Neuronal stem cell (in vitro differentiated cells): ENCODE data around the gene SEH1L.

Source experiments
- DNase-seq: peaks from one replicate; pipeline ENCODE4 v3.0.0-alpha.2; 2013; ENCODE audit warnings: low spot score
- H2AFZ ChIP-seq: one replicate; pipeline ENCODE4 v1.6.1; 2013; ENCODE audit warnings: mild to moderate bottlenecking, low read length, inconsistent platforms
- H2AK5ac ChIP-seq: 2 replicates; pipeline ENCODE4 v1.6.1; 2013; ENCODE audit warnings: low read depth, mild to moderate bottlenecking, inconsistent platforms, low read length, moderate library complexity, mixed read lengths
- H2BK120ac ChIP-seq: 2 replicates; pipeline ENCODE4 v1.6.1; 2013; ENCODE audit warnings: low read depth, mild to moderate bottlenecking, inconsistent platforms, low read length, moderate library complexity, mixed read lengths
- H2BK12ac ChIP-seq: one replicate; pipeline ENCODE4 v1.6.1; 2013; ENCODE audit warnings: low read length, inconsistent platforms
- H2BK15ac ChIP-seq: 2 replicates; pipeline ENCODE4 v1.6.1; 2013; ENCODE audit warnings: mild to moderate bottlenecking, low read length, inconsistent platforms, mixed read lengths
- H2BK5ac ChIP-seq: one replicate; pipeline ENCODE4 v1.6.1; 2013; ENCODE audit warnings: inconsistent platforms, mild to moderate bottlenecking, low read length, moderate library complexity
- H3K14ac ChIP-seq: one replicate; pipeline ENCODE4 v1.6.1; 2013; ENCODE audit warnings: low read length, inconsistent platforms
- H3K18ac ChIP-seq: 2 replicates; pipeline ENCODE4 v1.6.1; 2013; ENCODE audit warnings: low read length, inconsistent platforms
- H3K23ac ChIP-seq: 2 replicates; pipeline ENCODE4 v1.6.1; 2013; ENCODE audit warnings: low read depth, mild to moderate bottlenecking, mixed read lengths, low read length, inconsistent platforms; ENCODE audit not compliant: poor library complexity
- H3K27ac ChIP-seq: replicated peaks from 3 replicates; pipeline ENCODE4 v1.5.1; 2013; ENCODE audit warnings: low read length, inconsistent platforms
- H3K27me3 ChIP-seq, 3 experiments: 2 replicates each; pipeline ENCODE4 v1.6.1; 2013; ENCODE audit warnings: low read length in 3 of 3, mild to moderate bottlenecking in 2 of 3, inconsistent platforms in 1 of 3, low read depth in 1 of 3, mixed read lengths in 1 of 3, moderate library complexity in 1 of 3; ENCODE audit not compliant: control insufficient read depth in 3 of 3, insufficient read depth in 3 of 3
- H3K36me3 ChIP-seq, 2 donors: replicated peaks in 1 of 2; 2 replicates each; pipeline ENCODE4 v1.6.1; 2013; ENCODE audit warnings: low read length in 2 of 2; ENCODE audit not compliant: control insufficient read depth in 2 of 2, insufficient read depth in 2 of 2
- H3K4ac ChIP-seq: 2 replicates; pipeline ENCODE4 v1.6.1; 2013; ENCODE audit warnings: inconsistent platforms, mild to moderate bottlenecking, low read length, moderate library complexity
- H3K4me1 ChIP-seq, 2 donors: 1 replicate in 1 of 2; 2 replicates in 1 of 2; pipeline ENCODE4 v1.6.1; 2013; ENCODE audit warnings: low read length in 2 of 2, low read depth in 1 of 2; ENCODE audit not compliant: control insufficient read depth in 2 of 2, insufficient read depth in 1 of 2
- H3K4me2 ChIP-seq: one replicate; pipeline ENCODE4 v1.6.1; 2013; ENCODE audit warnings: mild to moderate bottlenecking, low read length, inconsistent platforms; ENCODE audit not compliant: insufficient read depth, poor library complexity, severe bottlenecking
- H3K4me3 ChIP-seq, 2 donors: 2 replicates each; pipeline ENCODE4 v1.5.1; 2013; ENCODE audit warnings: low read length in 2 of 2, mild to moderate bottlenecking in 2 of 2, inconsistent platforms in 1 of 2, moderate library complexity in 1 of 2
- H3K79me1 ChIP-seq: one replicate; pipeline ENCODE4 v1.6.1; 2013; ENCODE audit warnings: low read depth, mild to moderate bottlenecking, inconsistent platforms, low read length, moderate library complexity
- H3K9ac ChIP-seq: one replicate; pipeline ENCODE4 v1.6.1; 2013; ENCODE audit warnings: mild to moderate bottlenecking, low read depth, low read length, inconsistent platforms; ENCODE audit not compliant: poor library complexity
- H3K9me3 ChIP-seq, 2 donors: replicated peaks in 1 of 2; 2 replicates each; pipeline versions ENCODE3 to v1.6.1; 2013; ENCODE audit warnings: low read length in 2 of 2, mild to moderate bottlenecking in 2 of 2, inconsistent platforms in 1 of 2, low read depth in 1 of 2, mixed read lengths in 1 of 2, moderate library complexity in 1 of 2; ENCODE audit not compliant: control insufficient read depth in 2 of 2, insufficient read depth in 1 of 2
- H4K8ac ChIP-seq: one replicate; pipeline ENCODE4 v1.6.1; 2013; ENCODE audit warnings: low read depth, mild to moderate bottlenecking, inconsistent platforms, low read length, moderate library complexity
- H4K91ac ChIP-seq: one replicate; pipeline ENCODE4 v1.6.1; 2013; ENCODE audit warnings: low read length, low read depth, mild to moderate bottlenecking, inconsistent platforms; ENCODE audit not compliant: poor library complexity
- WGBS, 2 donors: extraction: QIAGEN DNeasy Blood & Tissue Kit; methylation state at CpG; one replicate each; pipeline ENCODE4 v1.1.7; 2013; ENCODE audit warnings: missing lambda C conversion rate in 2 of 2, mixed read lengths in 1 of 2; ENCODE audit not compliant: insufficient read length in 2 of 2, insufficient replicate concordance in 1 of 2; ENCODE audit errors: extremely low coverage in 2 of 2; 5-methylcytosine and 5-hydroxymethylcytosine counted together

SEH1L gene

DNA sequence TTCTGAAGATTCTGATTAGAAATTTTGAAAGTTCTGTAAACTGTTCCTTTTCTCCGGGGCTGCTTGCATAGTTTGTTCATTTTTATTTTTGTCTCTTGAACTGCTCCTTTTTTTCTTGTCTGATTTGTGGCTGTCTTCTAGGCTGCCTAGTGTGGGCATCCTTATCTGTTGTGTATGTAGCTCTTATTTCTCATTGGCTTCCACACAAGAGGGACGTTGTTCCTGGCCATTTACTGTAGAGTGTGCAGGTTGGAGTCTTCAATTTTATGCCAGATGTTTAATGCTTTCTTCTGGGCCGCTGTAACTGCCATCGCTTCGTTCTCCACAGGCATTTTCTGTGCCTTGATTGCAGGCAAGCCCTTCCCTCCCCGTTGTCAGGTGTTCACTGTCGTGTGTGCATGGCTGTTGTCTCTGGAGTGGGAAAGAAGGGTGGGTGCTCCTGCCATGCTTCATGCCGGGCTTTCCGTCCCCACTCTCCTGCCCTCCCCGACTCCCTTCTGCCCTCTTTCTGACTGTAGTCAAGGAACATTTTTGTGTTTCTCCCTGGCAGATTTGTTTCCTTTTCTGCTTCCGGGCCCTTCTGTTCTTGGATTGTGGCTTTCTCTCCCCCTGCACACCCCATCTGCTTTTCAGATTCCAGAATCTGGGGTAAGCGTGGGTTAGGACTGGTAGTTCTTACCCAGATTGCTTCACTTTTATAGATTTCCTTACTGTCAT lies 58.9 kb downstream of the SEH1L start:
- H3K27me3 ChIP-seq: no peaks in the 10 kb centered on the region
- H4K8ac ChIP-seq: no peak overlapping the region
- H3K14ac ChIP-seq: peak overlapping the region; percentile 57
- no peak overlapping the region for H2AFZ ChIP-seq
- no peak overlapping the region for H3K27ac ChIP-seq
- no peak overlapping the region for H3K18ac ChIP-seq
- no peak overlapping the region for H2BK15ac ChIP-seq
- no peak overlapping the region for H3K4me3 ChIP-seq
- H3K36me3 ChIP-seq: peaks cover 18 to 95% of the 10 kb centered on the region in 2 donors
- peaks cover 1% of the 10 kb centered on the region for H3K79me1 ChIP-seq
- H2BK12ac ChIP-seq: no peak overlapping the region
- H2AK5ac ChIP-seq: no peak overlapping the region
- no peak overlapping the region for H3K9ac ChIP-seq
- H2BK5ac ChIP-seq: no peak overlapping the region
- no peak overlapping the region for H3K4ac ChIP-seq
- H2BK120ac ChIP-seq: no peak overlapping the region
- no CpG with 5 or more reads among the region's 12 CpGs for WGBS, 2 donors
- no peaks in the 10 kb centered on the region for H3K4me1 ChIP-seq
- H3K23ac ChIP-seq: no peak overlapping the region
- H3K4me2 ChIP-seq: no peak overlapping the region
- no peaks in the 10 kb centered on the region for H3K9me3 ChIP-seq
- no peak overlapping the region for H4K91ac ChIP-seq
- DNase-seq: no peak

GRCh38 chr18:13007248-13007560 lies 59.4 kb downstream of the SEH1L start:
- no CpG with 5 or more reads among the region's 2 CpGs for WGBS, 2 donors
- no peak overlapping the region for H3K27ac ChIP-seq

GRCh38 chr18:13011719-13012118 lies 63.9 kb downstream of the SEH1L start:
- no peaks in the 10 kb centered on the region for H3K79me1 ChIP-seq
- H3K18ac ChIP-seq: no peak overlapping the region
- H2BK120ac ChIP-seq: no peak overlapping the region
- H3K4ac ChIP-seq: no peak overlapping the region
- H4K91ac ChIP-seq: no peak overlapping the region
- H2BK5ac ChIP-seq: no peak overlapping the region
- no peak for DNase-seq
- no peak overlapping the region for H4K8ac ChIP-seq
- no CpG with 5 or more reads among the region's 5 CpGs for WGBS, 2 donors
- no peak overlapping the region for H2AK5ac ChIP-seq
- no peaks in the 10 kb centered on the region for H3K27me3 ChIP-seq
- no peak overlapping the region for H2BK15ac ChIP-seq
- no peak overlapping the region for H3K27ac ChIP-seq
- no peak overlapping the region for H2AFZ ChIP-seq
- no peaks in the 10 kb centered on the region for H3K4me1 ChIP-seq
- no peak overlapping the region for H3K23ac ChIP-seq
- no peak overlapping the region for H2BK12ac ChIP-seq
- H3K9me3 ChIP-seq: no peaks in the 10 kb centered on the region
- H3K14ac ChIP-seq: no peak overlapping the region
- no peak overlapping the region for H3K4me3 ChIP-seq
- H3K9ac ChIP-seq: no peak overlapping the region
- no peak overlapping the region for H3K4me2 ChIP-seq
- peaks cover 22 to 98% of the 10 kb centered on the region in 2 donors for H3K36me3 ChIP-seq

More at GRCh38 chr18:13007248-13007560, 59.4 kb downstream of the SEH1L start:
- Histone ChIP-seq H2BK120ac (no peak overlapping the region), H3K14ac (no peak overlapping the region), H4K91ac (no peak overlapping the region), H3K4me1 (no peaks in the 10 kb centered on the region), H2AFZ (no peak overlapping the region), H3K23ac (no peak overlapping the region), H3K4me2 (no peak overlapping the region), H3K4me3 (no peak overlapping the region), H3K27me3 (no peaks in the 10 kb centered on the region), H2AK5ac (no peak overlapping the region), H3K9me3 (no peaks in the 10 kb centered on the region), H3K4ac (no peak overlapping the region), H2BK5ac (no peak overlapping the region), H3K36me3 (peaks cover 20 to 95% of the 10 kb centered on the region in 2 donors), H2BK12ac (no peak overlapping the region), H2BK15ac (no peak overlapping the region), H3K9ac (no peak overlapping the region), H3K18ac (no peak overlapping the region), H4K8ac (no peak overlapping the region), H3K79me1 (peaks cover 1% of the 10 kb centered on the region)
- DNase-seq: no peak

- H3K79me1 ChIP-seq: no peaks in the 10 kb centered on the region
- no peaks in the 10 kb centered on the region for H3K4me1 ChIP-seq
- no peak overlapping the region for H3K9ac ChIP-seq
- no peak overlapping the region for H3K4ac ChIP-seq
- H4K91ac ChIP-seq: no peak overlapping the region
- no peak overlapping the region for H3K18ac ChIP-seq
- H2BK5ac ChIP-seq: no peak overlapping the region
- WGBS, 2 donors: no CpG with 5 or more reads among the region's 2 CpGs
- H3K9me3 ChIP-seq: no peaks in the 10 kb centered on the region
- H2BK15ac ChIP-seq: no peak overlapping the region
- H3K14ac ChIP-seq: no peak overlapping the region
- H2AK5ac ChIP-seq: no peak overlapping the region
- H2BK12ac ChIP-seq: no peak overlapping the region
- no peak overlapping the region for H2AFZ ChIP-seq
- H3K36me3 ChIP-seq: peaks cover 21 to 98% of the 10 kb centered on the region in 2 donors
- H3K23ac ChIP-seq: no peak overlapping the region
- H2BK120ac ChIP-seq: no peak overlapping the region
- H4K8ac ChIP-seq: no peak overlapping the region
- no peak overlapping the region for H3K4me2 ChIP-seq
- no peaks in the 10 kb centered on the region for H3K27me3 ChIP-seq
- no peak overlapping the region for H3K4me3 ChIP-seq
- no peak for DNase-seq
- no peak overlapping the region for H3K27ac ChIP-seq
These were observed 66.4 kb downstream of the SEH1L start for GRCh38 chr18:13014232-13014631.
